ENCODE data around the gene DCP1B.

- TF ChIP-seq GATA3 (IDR thresholded peaks at IDR 0.05; ENCODE audit: low read depth, low read length) (peak; percentile 63; the same call in 1 of the 2 replicates), GATA2 (IDR thresholded peaks at IDR 0.05; ENCODE audit: low read depth, low read length) (peak; percentile 73)
Measured at GRCh38 chr12:2013527-2014223, 9.4 kb upstream of the DCP1B start.

All from SH-SY5Y (cell line).